Measurements from ENCODE around the gene SLC16A10.

DNA sequence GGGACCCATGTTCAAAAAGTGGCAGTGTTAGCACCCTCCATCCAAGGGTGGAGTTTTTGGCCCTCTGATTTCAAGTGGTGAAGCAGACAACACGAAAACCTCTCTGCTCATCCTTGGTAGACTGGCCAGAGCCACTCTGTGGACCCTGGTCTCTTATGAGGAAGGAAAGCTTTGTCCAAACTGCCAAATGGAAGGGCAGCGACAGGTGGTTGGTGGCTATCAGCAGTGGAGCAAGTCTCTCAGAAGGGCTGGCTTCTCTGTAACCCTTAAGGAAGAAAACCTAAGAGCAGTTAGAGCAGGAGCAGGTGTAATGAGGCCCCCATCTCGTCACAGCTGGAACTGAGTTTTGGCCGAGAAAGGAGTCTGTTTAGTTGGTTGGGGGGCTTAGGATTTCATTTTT, 155.8 kb downstream of the SLC16A10 start:
- TF ChIP-seq EZH2 (IDR thresholded peaks at IDR 0.05; ENCODE audit: insufficient read depth, poor library complexity, severe bottlenecking), result no peak
- TF ChIP-seq EZH2phosphoT487 (IDR thresholded peaks at IDR 0.05; ENCODE audit: insufficient read depth, low read depth), result no peak

Data from GM23248 (cell line).